Endodermal cell (in vitro differentiated cells): ENCODE results near the gene C5orf15. TPM values are rescaled to one million over a fixed set of nuclear protein-coding genes. Genes with fewer than 3 reads are reported as not detected.

Experiments
- DNase-seq: peaks from one replicate; pipeline ENCODE4 v3.0.0-alpha.2; 2017
- H3K27ac ChIP-seq: 2 replicates; pipeline ENCODE4 v1.5.1; 2013; ENCODE audit warnings: mild to moderate bottlenecking, low read depth, low read length, moderate library complexity
- H3K27me3 ChIP-seq: 2 replicates; pipeline ENCODE4 v1.6.1; 2013; ENCODE audit warnings: mild to moderate bottlenecking, low read length, moderate library complexity; ENCODE audit not compliant: insufficient read depth, control insufficient read depth, poor library complexity, severe bottlenecking
- H3K36me3 ChIP-seq: 2 replicates; pipeline ENCODE4 v1.7.0; 2013; ENCODE audit warnings: mild to moderate bottlenecking, low read length, moderate library complexity; ENCODE audit not compliant: control insufficient read depth, insufficient read depth
- H3K4me1 ChIP-seq: one replicate; pipeline ENCODE4 v1.7.0; 2013; ENCODE audit warnings: low read length; ENCODE audit not compliant: control insufficient read depth, insufficient read depth
- H3K4me3 ChIP-seq: 2 replicates; pipeline ENCODE4 v1.5.1; 2013; ENCODE audit warnings: mild to moderate bottlenecking, low read length, moderate library complexity
- H3K9ac ChIP-seq: 2 replicates; pipeline ENCODE4 v1.6.1; 2013; ENCODE audit warnings: mild to moderate bottlenecking, low read length, moderate library complexity; ENCODE audit not compliant: poor library complexity, severe bottlenecking; ENCODE audit errors: extremely low read depth
- H3K9me3 ChIP-seq: 2 replicates; pipeline ENCODE4 v1.6.1; 2013; ENCODE audit warnings: mild to moderate bottlenecking, low read length, moderate library complexity; ENCODE audit not compliant: control insufficient read depth
- H3K27ac Mint-ChIP-seq: 2 replicates; pipeline ENCODE4 v1.8.0; 2020; ENCODE audit warnings: mixed read lengths
- H3K27me3 Mint-ChIP-seq: 2 replicates; pipeline ENCODE4 v1.8.0; 2021; ENCODE audit warnings: mild to moderate bottlenecking, mixed read lengths; ENCODE audit not compliant: insufficient read depth
- H3K36me3 Mint-ChIP-seq: 2 replicates; pipeline ENCODE4 v1.8.0; 2020; ENCODE audit warnings: low read depth, mixed read lengths
- H3K4me1 Mint-ChIP-seq: 2 replicates; pipeline ENCODE4 v1.8.0; 2020; ENCODE audit warnings: mixed read lengths
- H3K4me3 Mint-ChIP-seq: 2 replicates; pipeline ENCODE4 v1.8.0; 2020; ENCODE audit warnings: mild to moderate bottlenecking, moderate library complexity, mixed read lengths
- H3K9me3 Mint-ChIP-seq: 2 replicates; pipeline ENCODE4 v1.8.0; 2020; ENCODE audit warnings: mild to moderate bottlenecking, mixed read lengths
- WGBS, 2 experiments: methylation state at CpG; one replicate each; pipeline versions ENCODE4 v1.1.5 to v1.1.7; 2013; ENCODE audit warnings: missing lambda C conversion rate in 2 of 2, mixed read lengths in 1 of 2; ENCODE audit not compliant: insufficient coverage in 1 of 2, insufficient read length in 1 of 2; 5-methylcytosine and 5-hydroxymethylcytosine counted together
- total RNA-seq, 2 donors: library from RNA; stranded (reverse); fragmentation: NEBNext Ultra II Directional in 1 of 2; extraction: Animal tissue kit (Norgen Biotek cat#: 25700) in 1 of 2; gene quantifications; 2 replicates in 1 of 2; 3 replicates in 1 of 2; pipeline ENCODE4 v1.2.1, GENCODE V29; 2021
- TF ChIP-seq, protein P1 (sequence below): fragments of 200-600 bp; sonication (generic); conservative IDR thresholded peaks from 2 replicates; pipeline ENCODE4 v1.5.0; 2021; ENCODE audit warnings: antibody characterized with exemption, mild to moderate bottlenecking

Gene C5orf15
- total RNA-seq, 2 donors from 2014 or later: 37.6 to 37.7 TPM

DNA sequence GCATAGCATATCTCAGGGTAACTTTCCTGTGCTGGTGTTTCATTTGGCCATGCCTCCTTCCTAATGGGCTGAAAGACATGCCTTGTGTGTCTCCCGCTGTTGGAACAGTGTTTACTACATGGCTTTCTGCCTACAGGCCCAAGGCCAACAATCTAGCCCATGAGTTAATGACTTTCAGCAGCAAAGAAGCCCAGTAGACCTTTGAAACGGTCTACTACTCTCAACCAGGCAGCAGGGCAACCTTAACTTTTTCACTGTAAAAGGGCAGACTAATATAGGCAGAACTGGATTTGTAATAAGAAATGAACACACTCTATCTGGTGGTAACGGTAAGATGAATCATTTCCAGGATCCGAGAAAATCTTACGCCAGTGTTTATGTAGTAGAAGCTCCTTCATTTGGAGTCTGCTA, 21.0 kb downstream of the C5orf15 start:
- H3K36me3 Mint-ChIP-seq: no peaks in the 10 kb centered on the region
- H3K4me3 Mint-ChIP-seq: no peak overlapping the region
- no peaks in the 10 kb centered on the region for H3K9me3 ChIP-seq
- H3K4me1 Mint-ChIP-seq: no peaks in the 10 kb centered on the region
- WGBS, 2 experiments: 93 to 97% methylated on average over 5 of the region's 5 CpGs
- no peak overlapping the region for H3K4me3 ChIP-seq
- H3K27ac ChIP-seq: no peak overlapping the region
- H3K4me1 ChIP-seq: no peaks in the 10 kb centered on the region
- H3K27ac Mint-ChIP-seq: no peak overlapping the region
- peaks cover 4% of the 10 kb centered on the region for H3K27me3 ChIP-seq
- TF ChIP-seq, protein P1, sequence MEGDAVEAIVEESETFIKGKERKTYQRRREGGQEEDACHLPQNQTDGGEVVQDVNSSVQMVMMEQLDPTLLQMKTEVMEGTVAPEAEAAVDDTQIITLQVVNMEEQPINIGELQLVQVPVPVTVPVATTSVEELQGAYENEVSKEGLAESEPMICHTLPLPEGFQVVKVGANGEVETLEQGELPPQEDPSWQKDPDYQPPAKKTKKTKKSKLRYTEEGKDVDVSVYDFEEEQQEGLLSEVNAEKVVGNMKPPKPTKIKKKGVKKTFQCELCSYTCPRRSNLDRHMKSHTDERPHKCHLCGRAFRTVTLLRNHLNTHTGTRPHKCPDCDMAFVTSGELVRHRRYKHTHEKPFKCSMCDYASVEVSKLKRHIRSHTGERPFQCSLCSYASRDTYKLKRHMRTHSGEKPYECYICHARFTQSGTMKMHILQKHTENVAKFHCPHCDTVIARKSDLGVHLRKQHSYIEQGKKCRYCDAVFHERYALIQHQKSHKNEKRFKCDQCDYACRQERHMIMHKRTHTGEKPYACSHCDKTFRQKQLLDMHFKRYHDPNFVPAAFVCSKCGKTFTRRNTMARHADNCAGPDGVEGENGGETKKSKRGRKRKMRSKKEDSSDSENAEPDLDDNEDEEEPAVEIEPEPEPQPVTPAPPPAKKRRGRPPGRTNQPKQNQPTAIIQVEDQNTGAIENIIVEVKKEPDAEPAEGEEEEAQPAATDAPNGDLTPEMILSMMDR: no peak
- H3K27me3 Mint-ChIP-seq: peaks cover 1% of the 10 kb centered on the region
- no peak overlapping the region for H3K9ac ChIP-seq
- H3K36me3 ChIP-seq: no peaks in the 10 kb centered on the region
- no peaks in the 10 kb centered on the region for H3K9me3 Mint-ChIP-seq
- DNase-seq: no peak

DNA sequence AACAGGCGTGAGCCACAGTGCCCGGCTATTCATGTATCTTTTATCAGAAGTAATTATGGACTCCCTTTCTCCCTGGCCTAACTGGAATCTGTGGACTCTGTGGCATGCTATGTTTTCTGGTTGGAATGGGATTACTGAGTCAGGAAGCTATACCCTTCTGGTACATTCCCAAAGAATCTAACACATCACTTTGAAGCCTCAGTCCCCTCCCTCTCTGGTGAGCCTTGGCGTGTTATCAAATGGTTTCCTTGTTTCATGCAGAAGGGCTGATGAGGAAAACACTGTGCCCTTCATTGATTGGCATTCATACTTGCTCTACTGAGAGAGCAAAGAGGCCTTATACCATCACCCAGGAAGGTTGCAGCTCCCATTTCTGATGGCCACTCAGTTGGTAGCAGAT, 22.9 kb downstream of the C5orf15 start:
- Mint-ChIP-seq H3K4me1 (no peaks in the 10 kb centered on the region), H3K27me3 (peaks cover 1% of the 10 kb centered on the region), H3K4me3 (no peak overlapping the region), H3K36me3 (no peaks in the 10 kb centered on the region), H3K9me3 (no peaks in the 10 kb centered on the region), H3K27ac (no peak overlapping the region)
- Histone ChIP-seq H3K27me3 (peaks cover 4% of the 10 kb centered on the region), H3K27ac (no peak overlapping the region), H3K9me3 (no peaks in the 10 kb centered on the region), H3K4me3 (no peak overlapping the region), H3K4me1 (no peaks in the 10 kb centered on the region), H3K36me3 (no peaks in the 10 kb centered on the region), H3K9ac (no peak overlapping the region)
- DNase-seq: peak; percentile 18
- 91 to 100% methylated on average over 2 to 3 of the region's 3 CpGs for WGBS, 2 experiments
- TF ChIP-seq, protein P1: no peak

DNA sequence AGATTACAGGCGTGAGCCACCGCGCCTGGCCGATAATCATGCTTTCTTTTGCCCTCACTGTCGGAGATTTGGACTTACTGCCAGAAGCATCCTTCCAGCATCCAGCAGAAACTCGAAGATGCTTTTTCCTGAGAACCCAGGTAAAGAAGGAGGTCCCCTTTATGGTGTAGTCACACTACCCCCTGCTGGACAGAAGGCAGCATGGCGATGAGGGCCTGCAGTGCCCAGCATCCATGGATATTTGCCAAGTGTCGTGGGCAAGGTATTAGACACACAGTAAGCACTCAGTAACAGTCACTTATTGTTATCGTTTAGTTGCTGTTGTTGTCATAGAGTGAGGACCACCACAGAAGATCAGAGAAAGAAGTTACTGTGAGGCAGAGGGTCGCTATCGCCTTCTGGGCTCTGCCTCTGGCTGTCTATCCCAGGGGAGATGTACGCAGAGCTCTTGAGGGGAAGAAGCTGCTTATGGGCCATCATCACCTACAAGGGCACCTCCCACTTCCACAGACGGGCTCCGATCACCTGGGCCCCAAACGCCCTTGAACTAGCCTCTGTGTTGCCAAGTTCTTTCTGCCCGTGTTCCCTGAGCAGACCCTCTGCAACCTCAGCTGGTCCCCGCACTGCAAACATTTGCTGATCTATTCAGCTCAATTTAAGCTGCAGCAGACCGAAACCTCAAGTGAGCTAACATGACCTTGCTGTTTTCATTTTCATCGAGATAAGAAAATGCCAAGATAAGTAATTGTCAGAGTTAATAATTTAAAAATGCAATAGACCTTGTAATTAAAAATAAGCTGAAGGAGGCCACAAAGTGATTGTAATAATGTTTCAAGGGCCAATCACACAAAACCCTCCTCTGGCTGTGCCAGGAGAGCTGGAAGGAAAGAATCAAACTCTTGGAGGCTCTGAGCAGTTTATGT, 23.9 kb downstream of the C5orf15 start:
- 76 to 79% methylated on average over 14 to 19 of the region's 19 CpGs for WGBS, 2 experiments
- TF ChIP-seq, protein P1: peak; percentile 93

More for the DNA sequence above, 23.9 kb downstream of the C5orf15 start:
- no peaks in the 10 kb centered on the region for H3K36me3 ChIP-seq
- H3K9me3 Mint-ChIP-seq: peaks cover 1% of the 10 kb centered on the region
- H3K9me3 ChIP-seq: no peaks in the 10 kb centered on the region
- H3K27me3 ChIP-seq: peaks cover 1% of the 10 kb centered on the region
- no peak overlapping the region for H3K27ac ChIP-seq
- H3K4me1 ChIP-seq: no peaks in the 10 kb centered on the region
- H3K4me3 ChIP-seq: no peak overlapping the region
- H3K4me3 Mint-ChIP-seq: no peak overlapping the region
- no peak overlapping the region for H3K27ac Mint-ChIP-seq
- H3K27me3 Mint-ChIP-seq: peaks cover 1% of the 10 kb centered on the region
- peak; percentile 89 for DNase-seq
- H3K9ac ChIP-seq: no peak overlapping the region
- no peaks in the 10 kb centered on the region for H3K36me3 Mint-ChIP-seq
- no peaks in the 10 kb centered on the region for H3K4me1 Mint-ChIP-seq
